HG03139 (cell line): ENCODE measurements around the gene TRAT1.
"Not testable (repeated sequence)": the region's sequence is repeated elsewhere in the genome, so short reads cannot be mapped to it uniquely, and the experiment has no call there.

Experiments used
- ATAC-seq: cut with Tn5 transposase; IDR thresholded peaks from one replicate; pipeline ENCODE4 v1.9.1; 2021; ENCODE audit not compliant: unreplicated experiment

Gene TRAT1, protein sequence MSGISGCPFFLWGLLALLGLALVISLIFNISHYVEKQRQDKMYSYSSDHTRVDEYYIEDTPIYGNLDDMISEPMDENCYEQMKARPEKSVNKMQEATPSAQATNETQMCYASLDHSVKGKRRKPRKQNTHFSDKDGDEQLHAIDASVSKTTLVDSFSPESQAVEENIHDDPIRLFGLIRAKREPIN

GRCh38 chr3:108822123-108822897, at the start of gene TRAT1:
TRAT1 (plus strand) TSS chr3:108822786; CDS start chr3:108822928, 142 bp downstream.
- ATAC-seq: no peak

DNA sequence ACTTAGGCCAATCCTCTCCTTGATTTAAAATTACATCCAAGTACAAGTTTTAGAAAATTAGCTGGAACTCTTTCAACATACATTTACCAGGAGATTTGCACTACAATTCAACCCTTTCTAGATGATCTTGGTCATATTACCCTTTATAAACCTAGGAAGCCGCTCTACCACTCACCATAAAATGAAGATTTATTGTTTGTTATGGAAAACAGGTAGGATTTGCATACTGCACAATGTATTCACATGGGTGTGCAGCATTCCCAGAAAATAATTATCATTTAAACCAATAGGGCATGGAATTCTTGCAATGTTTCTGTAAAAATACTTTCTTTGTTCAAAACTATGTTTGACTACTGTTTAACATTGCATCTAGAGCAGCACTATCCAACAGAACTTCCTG, 46.9 kb upstream of the TRAT1 start:
- ATAC-seq: no peak

- ATAC-seq: no peak
These were observed 43.1 kb upstream of the TRAT1 start for GRCh38 chr3:108779496-108779895.

GRCh38 chr3:108780235-108780634, 42.4 kb upstream of the TRAT1 start:
- ATAC-seq: no peak

- ATAC-seq: no peak
These were observed 31.1 kb upstream of the TRAT1 start for GRCh38 chr3:108791473-108791872.

DNA sequence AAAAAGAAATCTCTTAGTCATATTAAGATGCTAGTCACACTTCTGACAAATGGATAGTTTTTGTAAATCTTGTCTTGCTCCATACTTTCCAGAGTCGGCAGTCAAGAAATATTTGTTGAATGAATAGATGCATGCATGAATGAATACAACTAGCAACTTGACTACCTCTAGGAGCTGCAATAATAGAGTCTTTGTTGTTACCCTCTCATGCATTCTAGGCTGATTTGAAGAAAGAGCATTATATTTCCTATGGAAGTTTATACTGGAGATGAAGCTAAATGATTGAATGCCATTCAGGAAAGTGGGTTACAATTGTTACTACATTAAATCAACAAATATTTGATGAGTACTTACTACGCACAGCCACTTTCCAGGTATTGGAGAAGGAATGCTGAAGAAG, 18.1 kb upstream of the TRAT1 start:
- no peak for ATAC-seq

DNA sequence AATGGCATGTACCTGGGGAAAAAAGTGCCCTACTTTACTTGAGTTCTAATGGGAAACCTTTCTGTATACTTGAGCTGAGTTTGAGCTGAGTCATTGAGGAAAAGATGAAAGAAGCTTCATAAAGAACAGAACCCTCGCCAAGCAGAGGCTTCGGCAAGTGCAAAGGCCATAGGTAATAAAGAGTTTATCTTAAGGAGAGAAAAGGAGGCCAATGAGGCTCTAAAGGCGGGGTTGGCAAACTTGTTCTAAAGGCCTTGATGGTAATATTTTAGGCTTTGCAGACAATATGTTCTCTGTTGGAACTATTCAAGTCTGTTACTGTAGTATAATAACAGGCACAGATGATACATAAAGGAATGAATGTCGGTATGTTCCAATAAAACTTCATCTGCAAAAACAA, 17.6 kb upstream of the TRAT1 start:
- no peak for ATAC-seq

DNA sequence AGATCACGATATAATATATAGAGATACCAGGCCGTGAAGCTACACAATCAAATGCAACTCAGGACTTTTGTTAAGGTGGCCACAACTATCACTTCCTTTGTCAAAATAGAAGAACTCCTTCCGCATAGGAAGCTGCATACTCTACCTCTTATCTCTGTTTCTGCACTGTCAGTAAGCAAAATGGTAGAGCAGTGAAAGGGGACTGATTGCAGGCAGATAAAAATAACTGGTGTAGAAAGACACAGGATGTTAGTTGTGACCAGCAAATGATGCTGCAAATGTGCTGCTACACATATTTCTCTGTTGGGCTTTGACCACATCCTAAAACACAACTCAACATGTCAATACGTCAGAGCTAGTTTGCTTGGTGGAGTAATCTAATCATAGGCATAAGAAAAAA, 16.3 kb upstream of the TRAT1 start:
- no peak for ATAC-seq

- peak; percentile 69 for ATAC-seq
These were observed 4.2 kb upstream of the TRAT1 start for GRCh38 chr3:108818404-108818803.

GRCh38 chr3:108820586-108820985, 2.0 kb upstream of the TRAT1 start:
- no peak for ATAC-seq

DNA sequence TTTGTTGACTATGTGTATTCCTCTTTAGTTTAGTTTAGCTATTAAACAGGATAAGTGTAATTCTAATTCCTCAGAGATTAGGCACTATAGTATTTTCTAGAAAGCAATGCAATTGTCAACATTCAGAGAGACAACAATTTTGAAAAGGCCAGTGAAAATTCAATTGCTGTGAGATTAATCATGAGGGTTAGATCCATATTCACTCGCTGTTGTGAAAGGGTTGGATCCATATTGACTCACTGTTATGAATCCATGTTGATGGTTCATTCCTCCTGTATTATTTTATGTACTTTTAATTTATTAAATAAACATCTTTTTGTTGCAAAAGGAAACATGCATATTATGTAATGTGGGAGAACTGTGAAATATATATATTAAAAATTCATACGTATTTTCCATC, 641 bp downstream of the TRAT1 start:
- ATAC-seq: no peak

- not testable (repeated sequence) for ATAC-seq
These were observed 1.2 kb downstream of the TRAT1 start for GRCh38 chr3:108823803-108824202.

DNA sequence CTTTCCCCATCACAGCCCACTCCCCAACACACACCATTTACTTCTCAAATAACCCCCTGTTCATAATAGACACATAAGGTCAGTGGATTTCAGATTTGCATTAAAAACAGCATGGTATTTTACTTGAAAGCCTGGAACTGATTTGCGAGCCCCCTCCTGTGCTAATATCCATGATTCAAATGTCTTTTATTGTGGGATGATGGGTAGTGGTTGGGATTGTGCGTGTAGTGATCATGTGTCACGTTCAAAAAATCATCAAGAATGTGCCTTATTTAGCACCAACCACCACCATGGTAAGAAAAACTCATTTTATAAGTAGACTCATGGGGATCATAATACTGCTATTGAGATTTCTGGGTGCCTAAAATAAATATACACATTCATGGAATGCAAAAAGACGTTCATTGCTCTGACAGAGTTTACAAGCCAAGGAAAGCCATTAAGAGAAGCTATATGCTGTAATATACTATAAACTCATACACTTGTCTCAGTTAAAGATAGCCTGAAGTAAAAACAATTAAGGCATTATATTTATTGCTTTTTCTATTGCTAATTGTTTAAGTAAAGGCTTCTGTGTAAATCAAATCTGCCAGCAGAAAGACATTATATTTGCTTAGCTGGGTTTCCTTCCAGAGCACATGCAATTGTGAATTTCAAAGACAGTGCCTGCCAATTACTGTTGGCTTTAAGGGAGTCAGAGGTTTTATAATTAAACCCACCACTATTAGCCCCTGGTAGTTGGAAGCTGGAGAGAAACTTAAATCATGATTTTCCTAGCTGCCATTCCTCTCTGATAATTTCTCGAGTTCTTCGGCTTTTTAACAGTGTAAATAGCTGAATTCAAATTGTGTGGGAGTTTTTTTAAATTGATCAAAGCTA, 4.0 kb downstream of the TRAT1 start:
- ATAC-seq: no peak

DNA sequence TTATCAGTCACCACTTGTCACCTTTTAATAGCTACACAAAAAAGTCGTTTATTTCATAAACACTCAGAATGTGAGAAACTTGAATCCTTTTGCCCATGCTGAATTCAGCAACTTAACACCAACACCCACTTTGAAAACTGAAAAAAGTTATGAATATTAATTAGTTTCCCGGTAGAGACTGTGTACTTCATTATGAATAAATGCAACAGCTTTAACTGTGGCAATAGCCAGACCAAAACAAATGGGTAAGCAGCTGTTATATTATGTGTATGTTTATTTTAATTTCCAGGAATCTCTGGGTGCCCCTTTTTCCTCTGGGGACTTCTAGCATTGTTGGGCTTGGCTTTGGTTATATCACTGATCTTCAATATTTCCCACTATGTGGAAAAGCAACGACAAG, 7.8 kb downstream of the TRAT1 start:
- no peak for ATAC-seq

GRCh38 chr3:108830991-108831614, 8.5 kb downstream of the TRAT1 start:
- ATAC-seq: no peak

DNA sequence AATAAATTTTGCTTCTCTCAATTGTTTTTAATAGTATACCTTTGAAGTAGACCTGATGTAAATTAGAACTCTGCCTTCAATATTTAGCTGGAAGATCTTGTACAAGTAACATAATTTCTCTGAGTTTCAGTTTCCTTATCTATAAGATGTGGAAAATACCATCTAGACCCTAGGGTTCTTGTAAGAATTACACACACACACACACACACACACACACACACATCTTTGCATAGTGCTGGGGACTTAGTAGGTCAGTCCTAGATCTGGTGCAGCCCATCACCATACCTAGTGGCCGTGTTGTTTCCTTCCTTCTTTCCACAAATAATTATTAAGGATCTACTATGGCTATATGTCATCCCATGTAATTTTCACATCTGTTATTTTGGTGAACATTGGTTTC, 11.0 kb downstream of the TRAT1 start:
- ATAC-seq: no peak

GRCh38 chr3:108834551-108834950, 12.0 kb downstream of the TRAT1 start:
- ATAC-seq: no peak

DNA sequence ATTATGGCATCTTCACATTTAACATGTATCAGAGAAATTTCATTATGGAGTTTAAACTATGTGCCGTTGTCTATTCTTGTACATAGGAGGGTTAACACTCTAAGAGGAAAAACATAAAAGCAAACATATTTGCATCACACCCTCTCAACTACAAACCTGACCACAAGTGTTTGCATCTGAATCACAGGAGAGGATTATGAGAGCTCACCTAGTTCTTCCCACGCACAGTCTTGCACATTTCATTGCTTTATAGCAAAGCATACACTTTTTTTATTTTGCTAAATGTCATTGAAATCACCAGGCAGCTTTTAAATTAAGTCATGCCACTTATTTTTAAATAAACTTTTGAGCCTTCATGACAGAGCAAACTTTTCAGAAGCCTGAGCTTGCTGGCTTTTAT, 12.5 kb downstream of the TRAT1 start:
- ATAC-seq: no peak

GRCh38 chr3:108838436-108838835, 15.8 kb downstream of the TRAT1 start:
- no peak for ATAC-seq

- no peak for ATAC-seq
These were observed 23.2 kb downstream of the TRAT1 start for GRCh38 chr3:108845709-108846293.

- ATAC-seq: no peak
These were observed 24.6 kb downstream of the TRAT1 start for GRCh38 chr3:108847187-108847586.
